D721Med (cell line): ENCODE results near the gene CRBN.

Experiments used
- DNase-seq: peaks from one replicate; pipeline ENCODE4 v3.0.0; 2011; ENCODE audit warnings: low spot score; ENCODE audit not compliant: insufficient read length
- FAIRE-seq: peaks from 2 replicates; lab custom pipeline; 2011; peaks lifted over from hg19 to GRCh38; lab: Jason Lieb, UNC
- TF ChIP-seq, protein P1 (sequence below): IDR thresholded peaks from 2 replicates; pipeline ENCODE4 v1.5.1; 2012; ENCODE audit warnings: mild to moderate bottlenecking, control low read depth; ENCODE audit not compliant: insufficient read depth; ENCODE audit errors: missing control alignments

Gene CRBN

DNA sequence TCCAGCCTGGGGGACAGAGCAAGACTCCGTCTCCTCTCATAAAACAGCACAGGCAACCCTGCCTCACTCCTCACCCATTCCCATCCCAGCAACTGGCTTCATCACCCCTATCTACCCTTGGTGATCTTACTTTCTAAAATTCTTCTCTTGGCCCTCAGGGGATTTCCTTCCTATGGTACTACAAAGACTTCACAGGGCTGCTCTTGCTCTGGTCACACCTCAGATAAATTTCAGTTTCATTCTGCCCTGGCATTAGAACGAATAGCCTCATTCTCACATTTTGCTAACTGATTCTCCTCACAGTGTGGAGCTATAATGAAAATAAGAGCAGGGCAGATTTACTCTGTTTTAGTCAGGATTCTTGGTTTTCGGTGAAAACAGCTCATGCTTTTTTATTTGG, 22.1 kb upstream of the CRBN start:
- TF ChIP-seq, protein P1, sequence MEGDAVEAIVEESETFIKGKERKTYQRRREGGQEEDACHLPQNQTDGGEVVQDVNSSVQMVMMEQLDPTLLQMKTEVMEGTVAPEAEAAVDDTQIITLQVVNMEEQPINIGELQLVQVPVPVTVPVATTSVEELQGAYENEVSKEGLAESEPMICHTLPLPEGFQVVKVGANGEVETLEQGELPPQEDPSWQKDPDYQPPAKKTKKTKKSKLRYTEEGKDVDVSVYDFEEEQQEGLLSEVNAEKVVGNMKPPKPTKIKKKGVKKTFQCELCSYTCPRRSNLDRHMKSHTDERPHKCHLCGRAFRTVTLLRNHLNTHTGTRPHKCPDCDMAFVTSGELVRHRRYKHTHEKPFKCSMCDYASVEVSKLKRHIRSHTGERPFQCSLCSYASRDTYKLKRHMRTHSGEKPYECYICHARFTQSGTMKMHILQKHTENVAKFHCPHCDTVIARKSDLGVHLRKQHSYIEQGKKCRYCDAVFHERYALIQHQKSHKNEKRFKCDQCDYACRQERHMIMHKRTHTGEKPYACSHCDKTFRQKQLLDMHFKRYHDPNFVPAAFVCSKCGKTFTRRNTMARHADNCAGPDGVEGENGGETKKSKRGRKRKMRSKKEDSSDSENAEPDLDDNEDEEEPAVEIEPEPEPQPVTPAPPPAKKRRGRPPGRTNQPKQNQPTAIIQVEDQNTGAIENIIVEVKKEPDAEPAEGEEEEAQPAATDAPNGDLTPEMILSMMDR, result no peak
- FAIRE-seq, result no peak
- no peak for DNase-seq

DNA sequence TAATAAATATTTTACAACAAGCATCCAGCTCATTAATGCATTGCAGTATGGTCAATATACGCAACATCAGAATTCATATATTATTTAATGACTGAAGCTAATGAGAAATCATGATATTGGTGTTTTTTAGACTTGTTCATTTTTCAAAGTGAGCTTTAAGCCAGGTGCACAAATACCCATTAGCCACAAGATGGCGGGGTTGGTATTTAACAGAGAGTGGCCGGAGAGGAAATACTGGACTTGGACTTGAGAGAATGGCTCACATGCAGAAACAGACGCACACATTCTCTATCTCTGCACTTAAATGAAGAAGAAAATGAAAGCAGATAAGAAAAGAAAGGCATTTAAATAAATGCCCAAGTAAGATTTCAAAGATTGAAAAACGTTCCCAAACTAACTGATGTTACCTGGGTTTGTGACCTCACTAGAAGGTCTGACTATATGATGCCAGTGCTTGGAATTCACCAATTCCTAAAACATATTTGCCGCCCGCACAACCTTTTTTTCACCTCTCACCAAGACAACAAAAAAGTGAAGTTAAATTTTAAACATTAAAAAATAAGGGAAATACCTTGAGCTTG, 21.2 kb upstream of the CRBN start:
- TF ChIP-seq, protein P1, result peak; percentile 89
- FAIRE-seq (peak; percentile 73), DNase-seq (no peak)

DNA sequence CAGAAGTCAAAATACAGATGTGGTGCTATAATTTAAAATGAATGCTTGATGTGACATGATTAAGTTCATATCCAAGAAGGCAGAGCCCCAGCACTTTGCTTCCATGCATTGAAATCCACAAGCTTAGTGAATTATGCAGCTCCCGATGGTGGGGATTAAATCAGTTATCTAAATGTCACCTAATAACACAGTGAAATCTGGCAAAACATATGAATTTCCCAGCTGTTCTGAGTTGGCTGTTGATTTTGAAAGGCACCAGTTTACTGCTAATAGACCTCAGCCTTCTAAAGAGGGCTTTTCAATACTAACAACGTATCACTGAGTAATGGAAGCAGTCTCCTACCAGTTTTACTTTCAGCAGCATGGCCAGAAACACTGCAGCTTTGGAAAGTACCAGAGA, 19.8 kb upstream of the CRBN start:
- FAIRE-seq, result no peak

DNA sequence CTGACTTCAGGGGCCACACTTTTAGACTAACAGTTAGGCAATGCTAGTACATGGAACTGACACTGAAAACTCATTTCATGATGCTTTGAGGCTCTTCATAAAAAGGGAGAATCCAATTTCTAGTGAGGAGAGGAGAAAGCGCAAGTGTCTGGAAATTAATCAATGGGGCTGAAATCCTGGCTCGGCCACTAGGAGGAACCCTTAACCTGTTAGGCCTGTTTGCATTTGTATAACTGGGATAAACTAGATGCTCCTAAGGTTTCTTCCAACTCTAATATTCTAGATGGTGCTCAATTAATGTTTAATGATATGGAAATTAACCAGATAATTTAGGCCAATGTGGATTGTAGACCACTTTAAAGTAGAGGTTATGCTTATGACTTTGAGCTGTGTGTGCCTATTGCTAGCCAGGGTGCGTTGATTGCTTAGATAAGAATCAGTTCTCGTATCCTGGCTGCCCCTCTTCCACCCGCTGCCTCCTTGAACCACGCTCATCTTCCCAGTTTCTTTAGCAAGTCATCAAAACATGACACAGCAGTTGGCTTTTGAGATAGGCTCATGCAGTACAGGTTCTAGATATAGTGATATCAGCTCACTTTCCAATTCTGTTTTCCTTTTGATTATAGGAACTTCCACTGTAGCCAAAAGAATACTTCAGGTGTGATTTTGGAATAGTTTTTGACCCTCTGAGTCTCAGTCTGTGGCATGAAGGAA, 16.8 kb upstream of the CRBN start:
- TF ChIP-seq, protein P1, result peak; percentile 52
- FAIRE-seq (no peak), DNase-seq (no peak)

More for the DNA sequence above, 19.8 kb upstream of the CRBN start:
- no peak for DNase-seq
- TF ChIP-seq, protein P1, result no peak

DNA sequence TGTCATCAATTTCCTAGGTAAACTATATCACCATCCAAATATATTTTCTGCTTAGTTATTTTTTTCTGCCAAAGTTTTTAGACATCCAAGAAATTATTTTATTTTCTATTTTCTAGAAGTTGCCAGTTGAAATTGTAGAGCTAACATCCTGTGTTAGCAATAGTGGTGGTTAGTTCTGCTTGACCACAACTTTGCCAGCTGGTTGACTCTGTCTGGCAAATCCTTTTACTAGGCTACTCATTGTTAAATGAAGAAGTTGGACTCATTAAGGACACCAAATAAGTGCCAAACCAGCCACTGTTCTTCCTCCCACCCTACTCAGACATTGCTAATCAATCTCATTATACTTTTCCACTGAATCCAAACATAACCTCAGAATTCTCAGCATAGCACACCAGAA, 15.4 kb upstream of the CRBN start:
- DNase-seq, result no peak
- FAIRE-seq, result no peak
- TF ChIP-seq, protein P1, result no peak

DNA sequence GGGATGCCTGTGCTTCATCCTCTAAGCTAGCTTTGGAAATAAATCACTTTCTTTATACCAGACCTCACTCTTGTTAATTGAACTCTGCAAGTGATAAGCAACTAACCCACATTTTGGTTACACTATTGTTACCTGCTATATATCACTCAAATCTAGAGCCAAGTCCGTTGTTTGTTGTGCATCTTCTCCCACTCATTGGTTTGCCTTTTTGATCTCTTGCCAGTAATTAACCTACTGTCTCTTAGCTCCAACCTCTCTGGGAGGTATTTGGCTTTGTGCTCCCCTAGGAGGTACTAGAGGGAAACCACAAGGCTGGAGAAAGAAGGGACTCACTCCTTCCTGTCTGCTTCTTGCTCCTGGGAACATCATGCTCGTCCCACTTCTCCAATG, 12.8 kb upstream of the CRBN start:
- FAIRE-seq, result no peak
- TF ChIP-seq, protein P1, result no peak
- no peak for DNase-seq

DNA sequence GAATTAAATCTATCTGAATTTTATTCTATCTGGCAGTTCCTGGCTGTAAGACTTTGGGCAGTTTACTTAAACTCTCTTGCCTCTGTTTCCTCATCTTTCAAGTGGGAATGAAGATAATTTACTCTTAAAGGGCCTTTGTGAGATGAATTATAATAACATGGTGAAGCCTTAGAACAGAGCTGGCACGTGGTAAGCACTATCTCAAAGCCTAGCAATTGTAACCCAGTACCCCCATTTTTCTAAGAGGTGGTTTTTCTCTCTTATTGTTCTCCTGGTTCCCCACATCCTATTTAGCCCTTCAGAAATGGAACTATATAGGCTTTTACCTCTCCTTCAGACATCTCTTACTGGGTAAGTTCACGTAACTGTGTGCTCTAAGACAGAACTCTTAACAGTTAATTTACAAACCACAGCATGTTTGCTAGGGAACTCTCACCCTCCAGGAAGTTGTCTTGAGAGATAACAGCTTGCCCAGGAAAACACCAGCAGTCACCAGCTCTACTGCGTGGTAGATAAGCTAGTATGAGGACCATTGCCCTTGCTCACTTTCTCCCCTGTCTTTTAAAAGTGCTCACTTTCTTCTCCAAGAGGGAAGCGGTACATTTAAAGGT, 12.3 kb upstream of the CRBN start:
- TF ChIP-seq, protein P1, result no peak
- FAIRE-seq (no peak), DNase-seq (no peak)
